Ishikawa (cell line): ENCODE results near the gene TCEANC.

ENCODE experiments used
- CEBPB ChIP-seq: IDR thresholded peaks from 2 replicates; pipeline ENCODE4 v1.6.1; 2012
- CREB1 ChIP-seq: IDR thresholded peaks from 2 replicates; pipeline ENCODE4 v1.6.1; 2012; ENCODE audit warnings: low read depth
- EGR1 ChIP-seq: IDR thresholded peaks from 2 replicates; pipeline ENCODE4 v1.6.1; 2012
- EP300 ChIP-seq: IDR thresholded peaks from 2 replicates; pipeline ENCODE4 v1.6.1; 2012; ENCODE audit warnings: borderline replicate concordance
- FOXM1 ChIP-seq: IDR thresholded peaks from 2 replicates; pipeline ENCODE4 v1.6.1; 2012; ENCODE audit warnings: low read depth, borderline replicate concordance
- MAX ChIP-seq: IDR thresholded peaks from 2 replicates; pipeline ENCODE4 v1.6.1; 2012
- NFIC ChIP-seq: IDR thresholded peaks from 2 replicates; pipeline ENCODE4 v1.6.1; 2012
- RAD21 ChIP-seq: IDR thresholded peaks from 2 replicates; pipeline ENCODE4 v1.6.1; 2012; ENCODE audit warnings: low read depth
- REST ChIP-seq: IDR thresholded peaks from 2 replicates; pipeline ENCODE4 v1.6.1; 2012; ENCODE audit warnings: low read depth, mild to moderate bottlenecking
- TAF1 ChIP-seq: IDR thresholded peaks from 2 replicates; pipeline ENCODE4 v1.6.1; 2012; ENCODE audit warnings: low read depth, mild to moderate bottlenecking
- TCF12 ChIP-seq: IDR thresholded peaks from 2 replicates; pipeline ENCODE4 v1.6.1; 2012; ENCODE audit warnings: low read depth
- TEAD4 ChIP-seq: IDR thresholded peaks from 2 replicates; pipeline ENCODE4 v1.6.1; 2012
- USF1 ChIP-seq: IDR thresholded peaks from 2 replicates; pipeline ENCODE4 v1.6.1; 2012
- YY1 ChIP-seq: IDR thresholded peaks from 2 replicates; pipeline ENCODE4 v1.6.1; 2012; ENCODE audit warnings: low read depth
- ZBTB7A ChIP-seq: IDR thresholded peaks from 2 replicates; pipeline ENCODE4 v1.6.1; 2012; ENCODE audit warnings: low read depth

The TCEANC gene

GRCh38 chrX:13681595-13681994, 28.7 kb downstream of the TCEANC start:
- TF ChIP-seq TAF1 (no peak), MAX (no peak), TEAD4 (no peak), REST (no peak), ZBTB7A (no peak), EP300 (no peak), EGR1 (no peak), RAD21 (no peak), CEBPB (no peak), NFIC (no peak), USF1 (no peak), TCF12 (no peak), YY1 (no peak), CREB1 (no peak), FOXM1 (no peak)

GRCh38 chrX:13684361-13684760, 31.4 kb downstream of the TCEANC start:
- TF ChIP-seq USF1 (no peak), YY1 (no peak), REST (no peak)

GRCh38 chrX:13685126-13685763, 32.3 kb downstream of the TCEANC start:
- TF ChIP-seq FOXM1 (no peak), EGR1 (no peak), REST (no peak), TCF12 (no peak), TAF1 (no peak), NFIC (no peak), USF1 (no peak), ZBTB7A (no peak), CREB1 (no peak), EP300 (no peak), TEAD4 (no peak), RAD21 (no peak)

GRCh38 chrX:13687203-13687602, 34.3 kb downstream of the TCEANC start:
- TF ChIP-seq EGR1, result no peak
- TF ChIP-seq NFIC, result no peak
- TF ChIP-seq MAX, result no peak
- TF ChIP-seq REST, result no peak
- no peak for TF ChIP-seq ZBTB7A
- TF ChIP-seq FOXM1, result no peak
- TF ChIP-seq CEBPB, result no peak
- no peak for TF ChIP-seq CREB1
- no peak for TF ChIP-seq YY1
- no peak for TF ChIP-seq TEAD4
- no peak for TF ChIP-seq USF1
- no peak for TF ChIP-seq TCF12
- TF ChIP-seq RAD21, result no peak
- no peak for TF ChIP-seq TAF1
